ENCODE measurements around the gene CEP85.

Gene CEP85

DNA sequence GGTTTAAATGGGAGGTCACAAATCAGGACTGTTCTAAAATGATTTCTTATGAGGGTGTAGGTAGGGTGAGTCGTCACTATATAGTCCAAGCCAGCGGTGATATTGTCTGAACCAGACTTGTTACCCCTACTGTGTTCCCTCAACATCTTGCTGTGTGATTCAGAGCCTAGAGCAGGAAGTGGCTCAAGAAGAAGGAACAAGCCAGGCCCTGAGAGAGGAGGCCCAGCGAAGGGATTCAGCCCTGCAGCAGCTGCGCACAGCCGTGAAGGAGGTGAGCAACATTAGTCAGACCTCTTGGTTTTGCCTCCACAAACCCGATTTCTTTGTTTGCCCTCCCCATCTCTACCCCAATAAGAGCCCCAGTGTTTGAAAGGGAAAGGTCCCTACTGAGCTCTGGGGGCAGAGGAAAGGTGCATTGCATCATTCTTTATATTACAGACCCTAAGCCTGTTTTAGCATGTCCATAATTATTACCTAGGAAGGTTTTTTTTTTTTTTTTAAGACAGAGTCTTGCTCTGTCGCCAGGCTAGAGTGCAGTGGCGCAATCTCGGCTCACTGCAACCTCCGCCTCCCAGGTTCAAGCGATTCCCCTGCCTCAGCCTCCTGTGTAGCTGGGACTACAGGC lies 40.9 kb downstream of the CEP85 start:
- Histone ChIP-seq H3K9ac (peak overlapping the region; percentile 12 to 99 (median 97); a peak in 20 of 22 replicates), H3K4me1 (peaks cover 46 to 68% (median 56%) of the 10 kb centered on the region in 10 experiments), H3K9me3 (replicated peaks in 1 of 11) (peaks cover 0 to under 1% (median 0%) of the 10 kb centered on the region in 11 experiments; a peak in 2 of 22 replicates), H3K4me3 (peak overlapping the region in 1 of 10 experiments; percentile 1; a peak in 2 of 20 replicates), H3K27me3 (no peaks in the 10 kb centered on the region), H3K36me3 (peaks cover 24 to 79% (median 71%) of the 10 kb centered on the region in 11 experiments), H3K27ac (peak overlapping the region; percentile 66 to 99 (median 95)), H4K20me1 (peaks cover 0 to under 1% (median 0%) of the 10 kb centered on the region in 11 experiments; a peak in 2 of 22 replicates), H3K4me2 (peak overlapping the region; percentile 34 to 100 (median 98); a peak in 18 of 22 replicates)
- no peak for TF ChIP-seq Cebpa-rat (IDR thresholded peaks at IDR 0.05)

DNA sequence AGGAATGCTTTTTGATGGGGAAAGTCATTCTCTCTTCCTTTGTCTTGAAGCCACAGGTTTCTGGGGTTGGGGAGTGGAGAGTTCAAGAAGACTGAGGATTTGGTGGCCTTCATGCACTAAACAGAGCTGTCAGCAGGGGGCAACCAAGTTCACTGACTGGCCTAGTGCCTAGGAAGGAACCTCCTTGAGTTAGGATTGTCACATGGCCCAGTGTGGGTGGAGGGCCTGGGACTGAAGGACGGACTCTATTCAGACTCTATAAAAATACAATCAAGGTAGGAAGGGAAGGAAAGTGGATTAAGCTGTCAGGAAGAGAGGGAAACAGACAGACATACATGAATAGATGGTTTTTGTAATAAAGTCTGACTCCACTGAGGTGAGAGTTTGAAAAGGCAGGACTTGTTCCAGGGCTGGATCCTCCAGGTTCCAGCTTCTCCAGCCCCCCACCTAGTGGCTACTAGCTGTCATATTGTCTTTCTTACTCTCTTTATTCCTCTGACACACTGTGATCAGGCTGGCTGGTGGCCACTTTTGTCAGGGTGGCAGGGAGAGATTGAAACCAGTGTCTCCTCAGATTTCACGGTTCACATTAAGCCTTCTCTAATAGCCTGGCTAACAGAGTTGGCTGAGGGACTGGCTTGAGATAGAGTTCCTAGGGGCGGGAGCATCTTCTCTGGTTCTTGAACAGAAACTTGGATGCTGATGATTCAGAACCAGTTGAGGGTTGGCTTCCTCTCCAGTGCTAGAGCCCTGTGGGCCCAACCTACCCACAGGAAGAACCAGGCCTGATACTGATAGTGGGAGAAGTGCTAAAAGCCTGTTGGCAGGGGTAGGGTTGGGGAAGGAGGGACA lies 41.8 kb downstream of the CEP85 start:
- no peak for TF ChIP-seq Cebpa-rat (IDR thresholded peaks at IDR 0.05)
- Histone ChIP-seq H3K27me3 (no peaks in the 10 kb centered on the region), H3K36me3 (peaks cover 15 to 73% (median 63%) of the 10 kb centered on the region in 11 experiments), H3K4me2 (peak overlapping the region; percentile 34 to 100 (median 98); a peak in 21 of 22 replicates), H4K20me1 (peaks cover 0 to 9% (median 3%) of the 10 kb centered on the region in 11 experiments; a peak in 8 of 22 replicates), H3K27ac (peak overlapping the region; percentile 66 to 99 (median 95)), H3K9ac (peak overlapping the region; percentile 57 to 99 (median 97); a peak in 21 of 22 replicates), H3K9me3 (replicated peaks in 1 of 11) (no peaks in the 10 kb centered on the region), H3K4me1 (peaks cover 50 to 68% (median 57%) of the 10 kb centered on the region in 10 experiments), H3K4me3 (peak overlapping the region in 2 of 10 experiments; percentile 39 to 44; a peak in 2 of 20 replicates)

DNA sequence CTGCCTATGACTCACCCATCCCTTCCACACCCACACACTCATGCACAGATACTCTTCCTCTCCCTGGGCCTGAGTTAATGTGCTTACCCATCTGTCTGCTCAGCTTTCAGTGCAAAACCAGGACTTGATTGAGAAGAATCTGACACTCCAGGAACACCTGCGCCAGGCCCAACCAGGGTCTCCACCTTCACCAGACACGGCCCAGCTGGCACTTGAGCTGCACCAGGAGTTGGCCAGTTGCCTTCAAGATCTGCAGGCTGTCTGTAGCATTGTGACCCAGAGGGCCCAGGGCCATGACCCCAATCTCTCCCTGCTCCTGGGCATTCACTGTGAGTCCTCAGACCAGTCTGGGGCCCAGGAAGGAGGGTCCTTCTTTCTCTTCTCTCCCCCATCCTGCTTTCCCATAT lies 42.4 kb downstream of the CEP85 start:
- Histone ChIP-seq H3K36me3 (peaks cover 15 to 73% (median 63%) of the 10 kb centered on the region in 11 experiments), H3K4me3 (peak overlapping the region in 6 of 10 experiments; percentile 11 to 53 (median 38); a peak in 9 of 20 replicates), H3K9me3 (replicated peaks in 1 of 11) (no peaks in the 10 kb centered on the region), H3K4me2 (peak overlapping the region; percentile 34 to 100 (median 98)), H3K4me1 (peaks cover 56 to 73% (median 64%) of the 10 kb centered on the region in 10 experiments), H4K20me1 (peaks cover 6 to 15% (median 9%) of the 10 kb centered on the region in 11 experiments; a peak in 17 of 22 replicates), H3K27ac (peak overlapping the region; percentile 72 to 99 (median 95); a peak in 21 of 22 replicates), H3K27me3 (no peaks in the 10 kb centered on the region), H3K9ac (peak overlapping the region; percentile 18 to 99 (median 97); a peak in 21 of 22 replicates)
- TF ChIP-seq Cebpa-rat (IDR thresholded peaks at IDR 0.05) = no peak

DNA sequence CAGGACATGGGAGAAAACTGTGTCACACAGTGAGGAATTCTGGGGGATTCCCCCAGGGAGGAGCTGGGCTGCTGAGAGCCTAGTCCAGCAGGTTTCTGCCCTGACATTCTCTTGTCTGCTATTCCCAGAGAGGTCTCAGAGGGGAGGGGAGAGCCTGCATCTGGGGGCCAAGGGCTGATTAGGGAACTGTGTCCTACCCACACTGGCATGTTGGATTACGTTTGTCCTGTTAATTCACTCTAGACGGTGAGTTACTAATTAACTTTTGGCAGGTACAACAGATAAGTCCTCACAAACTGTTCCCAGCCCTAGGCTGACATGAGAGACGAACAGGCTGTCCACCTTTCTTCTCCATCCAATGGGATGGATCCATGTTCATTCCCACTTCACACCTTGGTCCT lies 43.3 kb downstream of the CEP85 start:
- peak overlapping the region; percentile 72 to 99 (median 97); a peak in 21 of 22 replicates for H3K9ac ChIP-seq
- H3K4me3 ChIP-seq = peak overlapping the region in 3 of 10 experiments; percentile 1 to 44 (median 11); a peak in 5 of 20 replicates
- TF ChIP-seq Cebpa-rat (IDR thresholded peaks at IDR 0.05) = no peak
- peak overlapping the region; percentile 94 to 100 (median 98) for H3K4me2 ChIP-seq
- peaks cover 6 to 24% (median 15%) of the 10 kb centered on the region in 11 experiments; a peak in 17 of 22 replicates for H4K20me1 ChIP-seq
- peaks cover 13 to 73% (median 60%) of the 10 kb centered on the region in 11 experiments for H3K36me3 ChIP-seq
- H3K9me3 ChIP-seq (replicated peaks in 1 of 11) = no peaks in the 10 kb centered on the region
- no peaks in the 10 kb centered on the region for H3K27me3 ChIP-seq
- peaks cover 64 to 81% (median 72%) of the 10 kb centered on the region in 10 experiments for H3K4me1 ChIP-seq
- peak overlapping the region; percentile 72 to 99 (median 95) for H3K27ac ChIP-seq

GRCh38 chr1:26277719-26278118 lies 43.7 kb downstream of the CEP85 start:
- no peaks in the 10 kb centered on the region for H3K9me3 ChIP-seq (replicated peaks in 1 of 11)
- peak overlapping the region in 3 of 10 experiments; percentile 11 to 85 (median 84); a peak in 4 of 20 replicates for H3K4me3 ChIP-seq
- no peak for TF ChIP-seq Cebpa-rat (IDR thresholded peaks at IDR 0.05)
- H4K20me1 ChIP-seq = peaks cover 6 to 28% (median 19%) of the 10 kb centered on the region in 11 experiments; a peak in 17 of 22 replicates
- H3K4me2 ChIP-seq = peak overlapping the region; percentile 94 to 100 (median 98)
- H3K9ac ChIP-seq = peak overlapping the region; percentile 72 to 99 (median 97)
- peaks cover 17 to 73% (median 62%) of the 10 kb centered on the region in 11 experiments for H3K36me3 ChIP-seq
- H3K27ac ChIP-seq = peak overlapping the region; percentile 72 to 99 (median 95)
- peaks cover 69 to 86% (median 77%) of the 10 kb centered on the region in 10 experiments for H3K4me1 ChIP-seq
- no peaks in the 10 kb centered on the region for H3K27me3 ChIP-seq

GRCh38 chr1:26278303-26278702 lies 44.3 kb downstream of the CEP85 start:
- peak overlapping the region; percentile 94 to 100 (median 98) for H3K4me2 ChIP-seq
- H3K9ac ChIP-seq = peak overlapping the region; percentile 72 to 99 (median 97)
- H3K4me1 ChIP-seq = peaks cover 75 to 86% (median 81%) of the 10 kb centered on the region in 10 experiments
- H3K36me3 ChIP-seq = peaks cover 22 to 73% (median 62%) of the 10 kb centered on the region in 11 experiments
- no peaks in the 10 kb centered on the region for H3K27me3 ChIP-seq
- peak overlapping the region in 6 of 10 experiments; percentile 84 to 92 (median 88); a peak in 11 of 20 replicates for H3K4me3 ChIP-seq
- peak overlapping the region; percentile 72 to 99 (median 95) for H3K27ac ChIP-seq
- no peaks in the 10 kb centered on the region for H3K9me3 ChIP-seq (replicated peaks in 1 of 11)
- TF ChIP-seq Cebpa-rat (IDR thresholded peaks at IDR 0.05) = no peak
- peaks cover 6 to 34% (median 25%) of the 10 kb centered on the region in 11 experiments; a peak in 17 of 22 replicates for H4K20me1 ChIP-seq

GRCh38 chr1:26278724-26279455 lies 44.9 kb downstream of the CEP85 start:
- peak overlapping the region; percentile 72 to 99 (median 95) for H3K27ac ChIP-seq
- peak overlapping the region; percentile 84 to 96 (median 90) for H3K4me3 ChIP-seq
- H3K4me1 ChIP-seq = peaks cover 81 to 90% (median 87%) of the 10 kb centered on the region in 10 experiments
- peak overlapping the region; percentile 94 to 100 (median 98) for H3K4me2 ChIP-seq
- 0 out of 22 replicates have a peak, but pooled peaks of 1 of the 11 experiments have one; percentile 20 for TF ChIP-seq Cebpa-rat (IDR thresholded peaks at IDR 0.05)
- peak overlapping the region; percentile 89 to 99 (median 97) for H3K9ac ChIP-seq
- no peaks in the 10 kb centered on the region for H3K27me3 ChIP-seq
- H3K9me3 ChIP-seq (replicated peaks in 1 of 11) = no peaks in the 10 kb centered on the region
- H3K36me3 ChIP-seq = peaks cover 28 to 73% (median 61%) of the 10 kb centered on the region in 11 experiments
- peaks cover 6 to 40% (median 26%) of the 10 kb centered on the region in 11 experiments; a peak in 17 of 22 replicates for H4K20me1 ChIP-seq
